ENCODE measurements around the gene CAPZA3. TPM values are rescaled to one million over a fixed set of nuclear protein-coding genes. Genes with fewer than 3 reads are reported as not detected.

CAPZA3 gene
- total and polyA plus RNA-seq, 2 donors (not counting 3 experiments of a cell fraction or from before 2014, with no cell fraction given), result not detected

GRCh38 chr12:18723752-18724151 lies 14.2 kb upstream of the CAPZA3 start:
- ChIA-PET CTCF (no interaction called here), POLR2A (no interaction called here)
- Histone ChIP-seq H3K4me1 (ENCODE audit: control insufficient read depth, extremely low read depth, insufficient read depth, low read length) (no peaks in the 10 kb centered on the region), H3K4me3 (replicated peaks in 1 of 3; ENCODE audit: insufficient read depth in 1 of 3, low read depth in 1 of 3, low read length in 3 of 3) (no peak overlapping the region), H3K27me3 (ENCODE audit: control insufficient read depth in 2 of 2, insufficient read depth in 2 of 2, low read length in 2 of 2) (no peaks in the 10 kb centered on the region), H3K79me2 (ENCODE audit: control insufficient read depth, insufficient read depth, low read length) (no peaks in the 10 kb centered on the region), H3K27ac (ENCODE audit: insufficient read depth, low read depth, low read length) (no peak overlapping the region), H3K4me2 (ENCODE audit: insufficient read depth, low read length) (no peak overlapping the region), H3K36me3 (ENCODE audit: control insufficient read depth in 2 of 2, extremely low read depth in 1 of 2, insufficient read depth in 2 of 2, low read length in 2 of 2) (no peaks in the 10 kb centered on the region), H3K9me1 (replicated peaks; ENCODE audit: control insufficient read depth, extremely low read depth, insufficient read depth, low read length) (no peaks in the 10 kb centered on the region), H3K9me3 (replicated peaks; ENCODE audit: control insufficient read depth, insufficient read depth, low read length) (no peaks in the 10 kb centered on the region), H3K9ac (replicated peaks; ENCODE audit: extremely low read depth, insufficient read depth, low read length) (no peak overlapping the region), H4K20me1 (replicated peaks; ENCODE audit: control insufficient read depth, extremely low read depth, insufficient read depth, low read length) (no peaks in the 10 kb centered on the region), H2AFZ (ENCODE audit: low read depth, low read length) (no peak overlapping the region)
- dilution Hi-C loops (cut with MboI; ENCODE audit: extremely low pct_ligation_motif_present, low sequenced_read_pairs), result no loop called here
- TF ChIP-seq GATA2 (IDR thresholded peaks at IDR 0.05; ENCODE audit: insufficient read depth, insufficient read length, low read depth, low read length) (no peak), POLR2A (IDR thresholded peaks at IDR 0.05; ENCODE audit: low read depth, low read length) (no peak), FOS (IDR thresholded peaks at IDR 0.05; ENCODE audit: borderline replicate concordance, insufficient read depth, low read length) (no peak), POLR2AphosphoS5 (IDR thresholded peaks at IDR 0.05; ENCODE audit: insufficient read depth, low read depth, low read length) (no peak), MYC (IDR thresholded peaks at IDR 0.05; ENCODE audit: low read depth, low read length) (no peak), EZH2 (IDR thresholded peaks at IDR 0.05; ENCODE audit: borderline replicate concordance, low read depth, low read length, severe bottlenecking) (no peak), CTCF (IDR thresholded peaks at IDR 0.05; ENCODE audit: extremely low read depth in 1 of 2, insufficient read depth in 1 of 2, low read depth in 1 of 2, low read length in 2 of 2) (no peak), JUN (IDR thresholded peaks at IDR 0.05; ENCODE audit: borderline replicate concordance, insufficient read depth, insufficient read length, low read depth) (no peak)
- TF ChIP-seq, protein P1, sequence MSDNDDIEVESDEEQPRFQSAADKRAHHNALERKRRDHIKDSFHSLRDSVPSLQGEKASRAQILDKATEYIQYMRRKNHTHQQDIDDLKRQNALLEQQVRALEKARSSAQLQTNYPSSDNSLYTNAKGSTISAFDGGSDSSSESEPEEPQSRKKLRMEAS (IDR thresholded peaks at IDR 0.05; ENCODE audit: insufficient read depth, insufficient read length), result no peak
- intact Hi-C loops (cut with micrococcal nuclease), result no loop called here
- no TSS peak for BruUV-seq (replicated peaks)
- no peak for DNase-seq (ENCODE audit: low read depth, low spot score)
- FAIRE-seq, result no peak
